Raji (cell line): Measurements from ENCODE around the gene UBN1.

Experiments
- POLR2A ChIP-seq: IDR thresholded peaks from 2 replicates; pipeline ENCODE4 v1.6.1; 2011; ENCODE audit warnings: low read depth, low read length, control low read depth; ENCODE audit not compliant: insufficient read depth

The UBN1 gene

GRCh38 chr16:4836727-4837126 lies 10.6 kb upstream of the UBN1 start:
- TF ChIP-seq POLR2A, result no peak

- TF ChIP-seq POLR2A, result no peak
These were observed 9.4 kb upstream of the UBN1 start for GRCh38 chr16:4837733-4838501.

GRCh38 chr16:4839942-4840341 lies 7.3 kb upstream of the UBN1 start:
- TF ChIP-seq POLR2A, result no peak

GRCh38 chr16:4840984-4841383 lies 6.3 kb upstream of the UBN1 start:
- TF ChIP-seq POLR2A, result no peak

- TF ChIP-seq POLR2A, result no peak
These were observed 779 bp upstream of the UBN1 start for GRCh38 chr16:4846503-4846900.

GRCh38 chr16:4847774-4848587 lies 700 bp downstream of the UBN1 start:
- TF ChIP-seq POLR2A, result no peak

GRCh38 chr16:4850211-4850610 lies 2.9 kb downstream of the UBN1 start:
- no peak for TF ChIP-seq POLR2A

GRCh38 chr16:4852221-4852872 lies 5.1 kb downstream of the UBN1 start:
- TF ChIP-seq POLR2A, result no peak

GRCh38 chr16:4855371-4855770 lies 8.1 kb downstream of the UBN1 start:
- TF ChIP-seq POLR2A, result no peak

GRCh38 chr16:4855804-4856203 lies 8.5 kb downstream of the UBN1 start:
- TF ChIP-seq POLR2A, result no peak

GRCh38 chr16:4859190-4859899 lies 12.1 kb downstream of the UBN1 start:
- TF ChIP-seq POLR2A, result no peak

GRCh38 chr16:4859900-4860255 lies 12.6 kb downstream of the UBN1 start:
- no peak for TF ChIP-seq POLR2A

- no peak for TF ChIP-seq POLR2A
These were observed 13.6 kb downstream of the UBN1 start for GRCh38 chr16:4860727-4861342.

GRCh38 chr16:4862639-4863038 lies 15.4 kb downstream of the UBN1 start:
- no peak for TF ChIP-seq POLR2A

GRCh38 chr16:4864728-4865127 lies 17.4 kb downstream of the UBN1 start:
- no peak for TF ChIP-seq POLR2A

GRCh38 chr16:4865231-4865860 lies 18.1 kb downstream of the UBN1 start:
- no peak for TF ChIP-seq POLR2A
